PC-3 (cell line): ENCODE data around the gene KIF6.

Experiments used
- CTCF ChIP-seq: fragments of 300-600 bp; sonication (generic); conservative IDR thresholded peaks from 2 replicates; pipeline ENCODE4 v1.5.1; 2017; ENCODE audit warnings: antibody characterized with exemption, low read depth, mild to moderate bottlenecking, low read length
- EZH2 ChIP-seq: fragments of 300-600 bp; sonication (generic); IDR thresholded peaks from one replicate; pipeline ENCODE4 v1.6.1; 2017; ENCODE audit warnings: antibody characterized with exemption, mild to moderate bottlenecking, low read length; ENCODE audit not compliant: unreplicated experiment

DNA sequence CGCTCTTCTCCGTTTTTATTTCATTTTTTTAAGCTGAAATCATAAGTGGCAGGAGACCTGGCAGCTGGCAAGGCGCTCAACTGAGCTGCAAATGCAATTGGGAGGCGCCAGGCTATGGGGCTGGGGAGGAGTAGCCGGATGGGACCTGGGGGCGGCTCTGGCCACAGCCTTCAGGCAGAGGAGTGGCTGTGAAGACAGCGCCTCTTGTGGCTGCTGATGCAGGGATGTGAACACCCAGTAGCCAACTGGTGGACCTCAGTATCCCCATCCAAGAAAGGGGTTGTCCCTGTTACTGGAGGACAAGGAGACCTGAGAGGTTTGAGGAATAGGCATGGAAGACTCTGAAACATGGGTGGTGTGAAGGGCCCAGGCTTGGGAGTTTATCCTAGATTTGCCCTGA is 423.6 kb downstream of the KIF6 start:
- TF ChIP-seq EZH2: no peak
- peak; percentile 56 for TF ChIP-seq CTCF
